NCI-H187 (cell line): ENCODE data around the gene PRR5L.

Source experiments
- DNase-seq, 2 experiments: peaks; one replicate each; lab custom pipeline; 2025; lab: John Stamatoyannopoulos, UW

Gene PRR5L

DNA sequence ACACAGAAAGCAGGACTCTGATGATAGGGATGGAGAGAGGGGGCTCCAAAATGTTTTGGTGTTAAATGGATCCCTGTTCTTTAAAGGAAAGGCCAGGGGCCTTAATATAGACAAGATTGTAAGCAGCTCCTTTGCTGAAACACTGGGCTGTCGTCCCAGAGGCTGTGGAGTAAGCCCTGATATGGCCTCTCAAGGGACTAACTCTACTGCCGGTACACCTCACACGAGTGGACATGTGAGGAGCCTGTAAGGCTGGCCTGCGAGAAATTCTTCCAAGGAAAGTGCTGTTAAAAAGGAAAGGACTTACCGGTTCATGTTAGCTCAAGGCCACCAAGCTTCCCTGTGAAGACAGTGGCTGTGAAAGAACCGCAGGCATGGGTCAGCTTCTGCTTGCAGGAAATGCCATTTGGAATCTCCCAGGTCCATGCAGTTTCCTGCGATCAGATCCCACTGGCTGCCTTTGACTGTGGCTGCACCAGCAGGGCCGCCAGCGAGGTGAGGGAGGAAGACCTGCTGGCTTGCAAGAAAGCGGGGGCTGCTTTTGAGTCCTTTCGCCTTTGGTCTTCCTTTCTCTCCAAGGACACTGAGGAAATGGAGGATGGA, 106.6 kb downstream of the PRR5L start:
- DNase-seq = no peak

DNA sequence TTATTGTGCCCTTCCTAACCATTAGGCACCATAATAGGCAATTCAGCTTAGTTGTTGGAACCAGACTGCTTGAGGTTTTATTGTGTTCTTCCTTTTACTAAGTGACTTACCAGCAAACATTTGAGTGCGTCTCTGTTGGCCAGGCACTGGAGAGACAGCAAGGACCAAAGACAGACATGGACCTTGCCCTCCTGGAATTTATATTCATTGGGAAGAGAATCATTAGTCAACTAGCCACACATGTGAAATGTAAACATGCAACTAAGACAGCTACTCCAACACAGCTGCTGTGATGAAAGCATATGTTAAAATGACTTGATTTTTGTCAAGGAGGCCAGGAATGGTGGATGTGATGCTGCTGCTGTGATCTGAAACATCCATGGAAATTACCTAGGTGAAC, 107.6 kb downstream of the PRR5L start:
- no peak for DNase-seq

DNA sequence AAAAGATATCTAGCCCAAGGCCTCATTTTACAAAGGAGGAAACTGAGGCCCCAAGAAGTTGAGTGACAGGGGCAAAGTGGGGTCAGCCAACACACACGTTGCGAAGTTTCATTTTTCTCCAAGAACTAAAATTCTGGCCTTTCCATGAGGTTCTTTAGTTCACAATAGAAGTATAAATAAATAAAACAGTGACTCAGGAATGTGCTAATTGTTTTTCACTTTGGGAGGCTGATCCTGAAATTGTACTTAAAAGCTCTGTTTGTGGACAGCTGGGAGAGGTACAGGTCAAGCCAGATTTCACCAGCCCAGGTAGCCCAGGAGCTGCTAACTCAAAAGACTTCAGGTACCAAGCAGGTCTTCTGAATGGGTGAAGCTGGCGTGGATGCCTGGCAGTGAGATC, 108.7 kb downstream of the PRR5L start:
- no peak for DNase-seq

DNA sequence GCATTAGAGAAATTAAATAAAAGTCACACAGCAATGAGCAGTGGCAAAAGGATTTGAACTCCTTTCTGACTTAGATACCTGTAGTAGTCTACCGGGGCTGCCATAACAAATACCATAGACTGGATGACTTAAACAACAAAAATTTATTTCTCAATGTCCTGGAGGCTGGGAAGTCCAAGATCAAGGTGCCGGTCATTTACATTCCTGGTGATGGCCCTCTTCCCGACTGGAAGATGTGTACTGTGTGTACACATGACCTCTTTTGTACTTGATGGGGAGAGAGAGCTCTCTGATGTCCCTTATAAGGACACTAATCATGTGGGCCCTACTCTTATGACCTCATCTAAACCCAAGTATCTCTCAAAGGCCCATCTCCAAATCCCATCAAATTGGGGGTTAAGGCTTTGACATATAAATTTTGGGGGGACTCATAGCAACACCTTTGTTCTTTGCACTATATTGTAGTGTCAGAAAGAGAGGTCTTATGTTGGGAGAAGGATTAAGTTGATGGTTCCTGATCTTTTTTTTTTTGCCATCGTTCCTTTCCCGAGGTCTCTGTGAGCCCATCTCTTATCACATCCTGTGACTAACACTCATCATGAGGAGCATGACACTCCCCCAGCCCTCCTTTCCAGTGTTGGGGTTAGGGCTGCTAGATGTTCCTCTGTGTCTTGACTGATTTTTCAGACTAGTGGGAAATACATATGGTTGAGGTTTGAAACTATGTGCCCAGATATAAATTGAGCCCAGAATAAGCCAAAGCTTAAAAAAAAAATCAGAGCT, 109.7 kb downstream of the PRR5L start:
- DNase-seq = no peak

DNA sequence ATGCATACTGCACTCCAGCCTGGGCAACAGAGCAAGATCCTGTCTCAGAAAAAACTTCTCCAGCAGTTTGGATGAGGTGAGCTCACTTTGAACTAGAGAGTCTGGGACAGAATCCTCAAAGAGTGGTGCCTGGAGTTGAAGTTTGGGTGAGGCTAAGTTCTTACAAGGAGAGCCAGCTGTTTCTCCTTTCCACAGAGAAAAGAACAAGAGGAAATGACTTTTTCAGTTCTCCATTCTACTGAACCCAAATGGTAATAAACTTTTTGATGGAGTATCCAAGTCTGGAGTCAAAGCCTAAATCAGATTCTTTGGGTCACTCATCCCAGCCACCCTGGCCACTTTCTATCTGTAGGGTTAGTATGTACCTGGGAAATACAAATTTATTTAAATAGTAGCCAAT, 111.3 kb downstream of the PRR5L start:
- no peak for DNase-seq

DNA sequence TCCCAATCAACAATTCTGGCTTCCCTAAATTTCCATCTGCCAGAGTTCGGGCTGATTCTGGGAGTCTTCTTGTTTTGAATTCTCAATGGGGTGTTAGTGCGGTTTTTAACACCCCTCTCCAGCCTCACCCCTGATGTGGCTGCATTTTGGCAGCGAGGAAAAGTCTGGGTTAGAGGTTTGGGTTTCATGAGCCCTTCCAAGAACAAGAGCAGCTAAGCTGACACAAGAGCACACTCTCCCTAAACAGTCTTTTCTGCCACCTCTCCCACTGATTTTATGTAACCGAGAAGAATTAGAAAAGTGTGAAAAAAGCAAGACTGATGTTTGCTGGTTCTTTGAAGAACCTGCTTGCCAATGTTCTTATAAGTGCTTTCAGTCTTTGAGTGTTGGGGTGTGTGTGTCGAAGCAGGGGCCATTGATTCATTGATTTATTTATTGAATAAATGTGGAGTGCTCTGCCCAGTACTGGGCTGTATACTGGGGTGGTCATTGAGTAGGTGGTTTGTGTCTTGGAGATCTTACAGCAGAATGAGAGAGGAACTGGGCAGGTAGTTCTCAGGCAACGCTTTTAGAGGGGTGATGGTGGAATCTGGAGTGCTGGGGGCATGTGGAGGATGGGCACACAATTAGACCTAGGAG, 112.5 kb downstream of the PRR5L start:
- DNase-seq = no peak

DNA sequence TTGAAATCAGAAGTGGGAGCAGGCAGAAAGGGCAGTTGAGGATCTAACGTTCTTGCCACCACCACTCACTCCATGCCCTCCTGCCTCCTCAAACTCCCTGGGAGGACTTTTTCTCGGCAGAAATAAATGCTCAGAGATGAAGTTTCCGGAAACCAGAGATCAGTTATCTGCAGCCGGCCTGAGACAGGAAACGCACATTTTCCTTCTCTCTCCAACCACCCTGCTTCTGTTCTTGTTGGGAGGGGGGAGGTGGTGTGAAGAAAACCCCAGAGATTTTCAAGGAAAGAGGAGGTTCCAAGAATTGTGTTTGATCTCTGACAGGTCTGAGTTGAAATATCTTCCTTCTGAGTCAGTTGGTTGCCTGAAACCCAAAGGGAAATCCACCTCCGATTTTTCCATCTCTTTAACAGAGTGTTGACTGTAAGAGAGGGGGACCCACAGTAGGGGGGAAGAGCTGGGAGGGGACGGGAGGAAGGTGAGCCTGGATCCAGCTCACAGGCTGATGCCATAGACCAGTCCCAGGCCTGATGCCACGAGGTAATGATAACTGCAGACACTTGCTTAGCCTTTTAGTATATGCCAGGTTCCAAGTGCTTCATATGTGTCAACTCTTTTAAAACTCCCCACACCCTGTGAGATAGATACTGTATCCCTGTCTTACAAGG, 113.2 kb downstream of the PRR5L start:
- DNase-seq = no peak

DNA sequence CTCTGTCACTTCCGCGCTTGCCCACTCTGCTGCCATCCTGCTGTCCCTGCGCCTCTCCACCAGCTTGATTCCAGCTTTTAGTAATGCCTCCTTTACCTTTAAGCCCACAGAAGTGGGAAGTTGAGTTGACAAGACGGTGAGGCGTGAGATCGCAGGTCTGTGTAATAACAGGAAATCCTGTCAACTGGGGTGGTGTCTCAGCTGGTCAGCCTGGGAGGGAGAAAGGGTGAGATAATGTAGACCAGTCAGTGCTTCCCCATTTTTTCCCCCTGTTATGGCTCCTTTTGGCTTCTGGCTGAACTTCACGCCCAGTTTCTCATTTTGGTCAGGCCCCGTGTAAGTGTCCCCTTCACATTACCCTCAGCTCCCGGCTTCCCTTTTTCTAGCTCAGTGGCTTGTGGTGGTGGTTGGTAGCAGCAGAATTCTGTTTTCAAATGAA, 115.1 kb downstream of the PRR5L start:
- DNase-seq = no peak

GRCh38 chr11:36412781-36413383, 116.8 kb downstream of the PRR5L start:
- DNase-seq = no peak

GRCh38 chr11:36417154-36417553, 121.1 kb downstream of the PRR5L start:
- no peak for DNase-seq

- no peak for DNase-seq
These were observed 123.8 kb downstream of the PRR5L start for GRCh38 chr11:36419791-36420424.

DNA sequence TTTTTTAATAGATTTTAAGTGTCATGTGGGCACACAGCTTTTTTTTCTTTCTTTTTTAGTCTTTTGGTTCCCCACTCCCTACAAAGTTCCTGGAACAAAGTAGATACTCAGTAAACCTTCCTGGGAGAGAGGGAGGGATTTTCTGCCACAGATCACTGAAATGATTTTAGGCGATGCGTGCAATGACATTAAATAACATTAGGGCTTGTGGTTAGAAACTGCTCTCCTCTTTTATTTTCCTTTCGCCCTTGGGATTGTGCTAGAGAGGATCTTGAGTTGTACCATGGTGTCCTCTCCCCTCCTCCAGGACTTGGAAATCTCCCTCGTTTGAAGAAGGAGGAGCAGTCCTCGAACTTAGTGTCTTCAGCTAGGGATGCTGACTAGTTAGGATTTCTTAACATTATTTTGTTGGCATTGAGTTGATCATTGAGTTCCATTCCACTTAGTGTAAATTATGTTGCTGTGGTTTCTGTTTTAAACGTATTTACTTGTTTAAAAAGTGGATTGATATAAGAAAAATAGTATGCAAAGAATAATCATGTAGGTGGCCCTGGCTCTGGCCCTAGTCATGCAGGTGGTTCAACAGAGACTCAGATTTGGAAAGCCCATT, 125.6 kb downstream of the PRR5L start:
- DNase-seq = no peak

DNA sequence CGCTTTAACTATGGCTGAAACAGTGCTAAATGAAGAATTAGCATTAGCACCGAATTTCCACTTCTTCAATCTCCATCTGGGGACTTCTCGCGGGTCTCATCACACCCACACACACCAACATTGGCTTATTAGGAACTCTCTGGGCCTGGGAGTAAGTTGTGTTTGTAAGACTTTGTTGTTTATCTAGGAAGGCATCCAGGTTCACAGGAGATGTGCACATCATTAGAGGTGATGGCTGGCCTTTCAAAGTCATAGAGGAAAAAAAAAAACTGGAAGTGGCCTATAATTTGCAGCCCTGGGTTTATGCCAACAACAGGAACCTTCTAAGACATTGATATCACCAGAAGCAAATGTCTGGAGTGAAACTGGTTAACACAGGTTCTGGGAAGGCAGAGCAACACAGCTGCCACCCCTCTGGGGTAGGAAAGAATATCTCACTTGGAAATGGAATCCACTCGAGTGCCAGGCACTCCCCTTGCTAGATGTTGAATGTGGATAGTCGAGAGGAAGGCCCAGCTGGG, 129.5 kb downstream of the PRR5L start:
- DNase-seq = no peak

- DNase-seq = no peak
These were observed 130.2 kb downstream of the PRR5L start for GRCh38 chr11:36426226-36426848.

- no peak for DNase-seq
These were observed 131.0 kb downstream of the PRR5L start for GRCh38 chr11:36427079-36427478.

GRCh38 chr11:36427876-36428275, 131.8 kb downstream of the PRR5L start:
- DNase-seq = no peak

DNA sequence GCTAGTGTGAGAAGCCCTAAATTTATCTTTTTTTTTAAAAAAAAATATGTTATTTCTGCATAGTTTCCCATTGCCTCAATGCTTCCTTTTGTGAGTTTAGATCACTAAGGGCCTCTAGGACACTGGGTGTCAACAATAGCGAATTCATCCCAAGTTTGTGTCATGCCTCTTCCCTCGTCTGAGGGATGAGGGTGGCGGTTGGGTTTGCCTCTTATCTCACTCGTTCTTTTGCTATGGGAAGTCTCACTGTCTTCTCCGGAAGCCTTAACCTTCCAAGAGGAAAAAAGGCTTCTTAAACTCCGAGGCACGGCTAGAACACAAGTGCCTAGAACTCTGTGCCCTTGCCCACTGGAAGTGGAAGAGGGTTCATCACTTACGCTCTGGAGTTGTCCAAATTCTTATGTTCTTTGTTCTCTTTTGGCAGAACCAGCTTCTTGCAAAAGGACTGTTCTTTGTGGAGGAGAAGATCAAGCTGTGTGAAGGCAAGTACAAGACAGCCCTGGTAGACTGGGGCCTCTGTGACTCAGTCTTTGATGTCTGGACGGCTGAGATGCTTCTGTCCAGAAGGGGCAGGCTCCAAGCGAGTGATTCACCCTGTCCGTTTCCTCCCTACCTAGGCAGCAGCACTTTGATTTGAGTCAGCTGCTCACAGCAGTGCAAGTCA, 135.5 kb downstream of the PRR5L start:
- DNase-seq = no peak

DNA sequence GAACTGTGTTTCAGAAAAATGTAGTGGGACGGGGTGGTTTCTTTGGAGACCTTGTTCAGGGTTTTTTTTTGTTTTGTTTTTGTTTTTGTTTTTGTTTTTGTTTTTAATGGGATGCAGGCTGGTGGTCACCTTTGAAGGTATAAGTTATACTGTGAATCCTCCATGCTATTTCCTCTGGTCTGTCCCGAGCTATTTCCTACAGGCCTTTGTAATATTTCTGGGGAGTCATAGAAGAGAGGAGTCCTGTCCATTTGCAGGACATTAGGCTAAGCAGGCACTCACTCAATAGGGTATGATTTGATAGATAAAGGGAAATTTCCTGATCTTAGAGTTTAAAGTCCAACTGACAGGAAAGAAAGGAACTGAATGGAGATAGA, 136.0 kb downstream of the PRR5L start:
- DNase-seq = no peak

- no peak for DNase-seq
These were observed 136.7 kb downstream of the PRR5L start for GRCh38 chr11:36432738-36433137.

DNA sequence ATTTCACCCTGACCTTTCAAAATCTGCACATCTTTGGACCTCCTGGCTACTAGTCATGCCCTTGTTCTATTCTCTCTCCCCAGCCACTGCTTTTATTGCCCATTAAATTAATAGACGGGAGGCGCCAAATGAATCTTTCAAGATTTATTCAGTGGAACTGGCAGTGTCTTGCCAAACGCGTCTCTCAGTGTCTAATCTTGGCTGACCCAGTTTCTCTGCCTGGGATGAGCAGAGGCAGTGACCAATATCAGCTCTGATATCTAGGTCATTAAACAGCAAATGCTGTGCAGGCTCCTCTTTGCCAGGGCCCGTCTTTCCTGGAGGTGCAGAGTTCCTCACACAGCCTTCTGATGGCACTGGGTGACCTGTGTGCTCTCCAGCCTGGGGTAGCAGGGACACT, 140.0 kb downstream of the PRR5L start:
- no peak for DNase-seq
